Ascending aorta (tissue), 2 donors: ENCODE results near the gene MKNK1. TPM values are rescaled to one million over a fixed set of nuclear protein-coding genes. Genes with fewer than 3 reads are reported as not detected.
"Not testable (repeated sequence)": the region's sequence is repeated elsewhere in the genome, so short reads cannot be mapped to it uniquely, and the experiment has no call there.

Source experiments
- DNase-seq, 2 donors: peaks; one replicate each; pipeline ENCODE4 v3.0.0-alpha.2; 2019; ENCODE audit warnings: low spot score in 2 of 2
- H3K27ac ChIP-seq, 2 donors: fragments of 200-600 bp; sonication (generic); one replicate each; pipeline ENCODE4 v1.5.1; 2016 to 2017; ENCODE audit warnings: mild to moderate bottlenecking in 1 of 2
- H3K27me3 ChIP-seq: fragments of 200-600 bp; sonication (generic); one replicate; pipeline ENCODE4 v1.5.1; 2017
- H3K36me3 ChIP-seq, 2 donors: fragments of 200-600 bp; sonication (generic); one replicate each; pipeline ENCODE4 v1.5.1; 2016
- H3K4me1 ChIP-seq, 2 donors: fragments of 200-600 bp; sonication (generic); one replicate each; pipeline ENCODE4 v1.5.1; 2016 to 2017; ENCODE audit warnings: mild to moderate bottlenecking in 1 of 2
- H3K4me3 ChIP-seq, 2 donors: fragments of 200-600 bp; sonication (generic); one replicate each; pipeline ENCODE4 v1.5.1; 2016 to 2017; ENCODE audit warnings: mild to moderate bottlenecking in 1 of 2
- H3K9me3 ChIP-seq, 2 donors: fragments of 200-600 bp; sonication (generic); one replicate each; pipeline ENCODE4 v1.5.1; 2016
- CTCF ChIP-seq, 3 experiments: fragments of 200-600 bp in 2 of 3; fragments of 450-650 bp in 1 of 3; sonication (generic) in 2 of 3; IDR thresholded peaks; one replicate each; pipeline ENCODE4 v1.5.1; 2016 to 2019; ENCODE audit warnings: antibody characterized with exemption in 3 of 3, mild to moderate bottlenecking in 1 of 3, moderate library complexity in 1 of 3
- intact Hi-C: fragments of 100-400 bp; cut with DNase I; formaldehyde crosslinking; loops from one replicate; pipeline ENCODE4 v1.15.1; 2023
- total RNA-seq: library from RNA; depleted of rRNA; stranded (reverse); fragments of >200 nt; gene quantifications from one replicate; pipeline ENCODE4 v1.1.0, GENCODE V29; 2016

Gene MKNK1
- 47.8 TPM for total RNA-seq

- Histone ChIP-seq H3K9me3 (no peaks in the 10 kb centered on the region), H3K36me3 (peaks cover 3 to 8% of the 10 kb centered on the region in 2 donors), H3K27me3 (no peaks in the 10 kb centered on the region), H3K27ac (peak within 1 kb of the TSS; percentile 82 to 83), H3K4me1 (peaks cover 10 to 38% of the 10 kb centered on the region in 2 donors), H3K4me3 (peak within 1 kb of the TSS; percentile 89 to 90)
- DNase-seq = peak; percentile 87 to 98
- intact Hi-C loops = loop anchor here (1.0 kb wide), 3 partner anchors 12 to 115 kb away; partner anchors contain the start of genes ATPAF1, EFCAB14 and MOB3C
- peak in 2 of 3 experiments; percentile 14 to 17 for TF ChIP-seq CTCF (IDR thresholded peaks at IDR 0.05)
Measured at GRCh38 chr1:46603858-46604549, at the start of gene MKNK1. MKNK1 (minus strand) TSS chr1:46604268; CDS start chr1:46583327, 20,941 bp downstream.

GRCh38 chr1:46653405-46653958, 49.4 kb upstream of the MKNK1 start:
- TF ChIP-seq CTCF (IDR thresholded peaks at IDR 0.05) = no peak
- intact Hi-C loops = no loop called here
- no peaks in the 10 kb centered on the region for H3K9me3 ChIP-seq
- no peaks in the 10 kb centered on the region for H3K27me3 ChIP-seq
- peaks cover 45 to 77% of the 10 kb centered on the region in 2 donors for H3K36me3 ChIP-seq
- peak overlapping the region in 1 of 2 donors; percentile 35 for H3K27ac ChIP-seq
- DNase-seq = no peak
- no peaks in the 10 kb centered on the region for H3K4me1 ChIP-seq
- H3K4me3 ChIP-seq = no peak overlapping the region

GRCh38 chr1:46652321-46653100, 48.4 kb upstream of the MKNK1 start:
- Histone ChIP-seq H3K4me1 (no peaks in the 10 kb centered on the region), H3K36me3 (peaks cover 42 to 77% of the 10 kb centered on the region in 2 donors), H3K27me3 (no peaks in the 10 kb centered on the region), H3K27ac (no peak overlapping the region), H3K9me3 (no peaks in the 10 kb centered on the region), H3K4me3 (no peak overlapping the region)
- no peak for TF ChIP-seq CTCF (IDR thresholded peaks at IDR 0.05)
- no peak for DNase-seq
- intact Hi-C loops = no loop called here

- DNase-seq, intact Hi-C loops, H3K4me3 ChIP-seq, H3K9me3 ChIP-seq, H3K4me1 ChIP-seq, H3K27me3 ChIP-seq, H3K27ac ChIP-seq: not testable (repeated sequence)
- H3K36me3 ChIP-seq = peaks cover 34 to 74% of the 10 kb centered on the region in 2 donors
Measured at GRCh38 chr1:46651152-46651551, 47.1 kb upstream of the MKNK1 start.

DNA sequence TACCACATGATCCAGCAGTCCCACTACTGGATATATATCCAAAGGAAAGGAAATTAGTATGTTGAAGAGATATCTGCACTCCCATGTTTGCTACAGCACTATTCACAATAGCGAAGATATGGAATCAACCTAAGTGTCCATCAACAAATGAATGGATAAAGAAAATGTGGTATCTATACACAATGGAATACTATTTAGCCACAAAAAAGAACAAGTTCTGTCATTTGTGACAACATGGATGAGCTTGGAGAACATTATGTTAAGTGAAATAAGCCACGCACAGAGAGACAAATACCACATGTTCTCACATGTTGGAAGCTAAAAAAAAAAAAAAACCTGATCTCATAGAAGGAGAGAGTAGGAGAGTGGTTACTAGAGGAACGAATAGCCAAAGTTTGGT, 46.4 kb upstream of the MKNK1 start:
- no peak for DNase-seq
- Histone ChIP-seq H3K27me3 (no peaks in the 10 kb centered on the region), H3K36me3 (peaks cover 33 to 69% of the 10 kb centered on the region in 2 donors), H3K27ac (no peak overlapping the region), H3K4me1 (no peaks in the 10 kb centered on the region), H3K9me3 (no peaks in the 10 kb centered on the region), H3K4me3 (no peak overlapping the region)
- no peak for TF ChIP-seq CTCF (IDR thresholded peaks at IDR 0.05)
- intact Hi-C loops = no loop called here

GRCh38 chr1:46649764-46650163, 45.7 kb upstream of the MKNK1 start:
- intact Hi-C loops = no loop called here
- no peaks in the 10 kb centered on the region for H3K4me1 ChIP-seq
- TF ChIP-seq CTCF (IDR thresholded peaks at IDR 0.05) = no peak
- H3K9me3 ChIP-seq = no peaks in the 10 kb centered on the region
- H3K27me3 ChIP-seq = no peaks in the 10 kb centered on the region
- H3K27ac ChIP-seq = no peak overlapping the region
- DNase-seq = no peak
- no peak overlapping the region for H3K4me3 ChIP-seq
- H3K36me3 ChIP-seq = peaks cover 26 to 68% of the 10 kb centered on the region in 2 donors
